Suprapubic skin (tissue), 4 donors: Measurements from ENCODE around the gene CEND1. TPM values are rescaled to one million over a fixed set of nuclear protein-coding genes. Genes with fewer than 3 reads are reported as not detected.

Experiments
- DNase-seq, 2 donors: peaks; one replicate each; pipeline ENCODE4 v3.0.0-alpha.2; 2019; ENCODE audit warnings: low spot score in 2 of 2
- H3K27ac ChIP-seq: fragments of 200-600 bp; sonication (generic); one replicate; pipeline ENCODE4 v1.5.1; 2019
- H3K27me3 ChIP-seq: fragments of 200-600 bp; sonication (generic); one replicate; pipeline ENCODE4 v1.5.1; 2019
- H3K36me3 ChIP-seq: fragments of 200-600 bp; sonication (generic); one replicate; pipeline ENCODE4 v1.5.1; 2019
- H3K4me1 ChIP-seq: fragments of 200-600 bp; sonication (generic); one replicate; pipeline ENCODE4 v1.5.1; 2019
- H3K4me3 ChIP-seq: fragments of 200-600 bp; sonication (generic); one replicate; pipeline ENCODE4 v1.5.1; 2019; ENCODE audit warnings: mild to moderate bottlenecking
- H3K9me3 ChIP-seq: fragments of 200-600 bp; sonication (generic); one replicate; pipeline ENCODE4 v1.5.1; 2019
- EP300 ChIP-seq: sonication (generic); formaldehyde crosslinking; IDR thresholded peaks from one replicate; pipeline ENCODE4 v1.6.1; 2017; ENCODE audit warnings: antibody characterized with exemption
- POLR2A ChIP-seq, 2 donors: fragments of 450-650 bp; IDR thresholded peaks; one replicate each; pipeline ENCODE4 v1.6.1; 2017; ENCODE audit warnings: antibody characterized with exemption in 2 of 2, mild to moderate bottlenecking in 2 of 2, moderate library complexity in 2 of 2
- POLR2AphosphoS5 ChIP-seq, 3 donors: sonication (generic); formaldehyde crosslinking; IDR thresholded peaks; one replicate each; pipeline ENCODE4 v1.6.1; 2017; ENCODE audit warnings: antibody characterized with exemption in 3 of 3
- WGBS: methylation state at CpG from one replicate; pipeline ENCODE4 v1.1.5; 2018; 5-methylcytosine and 5-hydroxymethylcytosine counted together
- total RNA-seq, 4 donors: library from RNA; depleted of rRNA; stranded (reverse); fragments of >200 nt; gene quantifications; one replicate each; pipeline ENCODE4 v1.1.0, GENCODE V29; 2016
- TF ChIP-seq, protein P1 (sequence below), 2 donors: fragments of 200-600 bp in 1 of 2; fragments of 450-650 bp in 1 of 2; sonication (generic) in 1 of 2; IDR thresholded peaks; one replicate each; pipeline ENCODE4 v1.5.1; 2016 to 2019; ENCODE audit warnings: antibody characterized with exemption in 2 of 2, mild to moderate bottlenecking in 1 of 2, moderate library complexity in 1 of 2

CEND1 gene
- total RNA-seq, 4 donors from 2014 or later = not detected

- 36% methylated on average over 11 of the region's 11 CpGs for WGBS
- Histone ChIP-seq H3K4me1 (peaks cover 13% of the 10 kb centered on the region), H3K36me3 (no peaks in the 10 kb centered on the region), H3K9me3 (no peaks in the 10 kb centered on the region), H3K27ac (no peak overlapping the region), H3K4me3 (no peak overlapping the region), H3K27me3 (no peaks in the 10 kb centered on the region)
- no peak for TF ChIP-seq POLR2AphosphoS5 (IDR thresholded peaks at IDR 0.05)
- TF ChIP-seq, protein P1, sequence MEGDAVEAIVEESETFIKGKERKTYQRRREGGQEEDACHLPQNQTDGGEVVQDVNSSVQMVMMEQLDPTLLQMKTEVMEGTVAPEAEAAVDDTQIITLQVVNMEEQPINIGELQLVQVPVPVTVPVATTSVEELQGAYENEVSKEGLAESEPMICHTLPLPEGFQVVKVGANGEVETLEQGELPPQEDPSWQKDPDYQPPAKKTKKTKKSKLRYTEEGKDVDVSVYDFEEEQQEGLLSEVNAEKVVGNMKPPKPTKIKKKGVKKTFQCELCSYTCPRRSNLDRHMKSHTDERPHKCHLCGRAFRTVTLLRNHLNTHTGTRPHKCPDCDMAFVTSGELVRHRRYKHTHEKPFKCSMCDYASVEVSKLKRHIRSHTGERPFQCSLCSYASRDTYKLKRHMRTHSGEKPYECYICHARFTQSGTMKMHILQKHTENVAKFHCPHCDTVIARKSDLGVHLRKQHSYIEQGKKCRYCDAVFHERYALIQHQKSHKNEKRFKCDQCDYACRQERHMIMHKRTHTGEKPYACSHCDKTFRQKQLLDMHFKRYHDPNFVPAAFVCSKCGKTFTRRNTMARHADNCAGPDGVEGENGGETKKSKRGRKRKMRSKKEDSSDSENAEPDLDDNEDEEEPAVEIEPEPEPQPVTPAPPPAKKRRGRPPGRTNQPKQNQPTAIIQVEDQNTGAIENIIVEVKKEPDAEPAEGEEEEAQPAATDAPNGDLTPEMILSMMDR (IDR thresholded peaks at IDR 0.05) = no peak
- no peak for TF ChIP-seq POLR2A (IDR thresholded peaks at IDR 0.05)
- no peak for TF ChIP-seq EP300
- DNase-seq = no peak
Observed at GRCh38 chr11:737366-737765, 52.5 kb downstream of the CEND1 start.

Other genes with a start within 250 kb of the CEND1 start
- 10 to 100 TPM in 1 of 4 donors, 1 to 10 TPM in 3; 6.3 to 17.8 (median 8.7) TPM for gene LMNTD2, start 229.4 kb downstream of the CEND1 start, total RNA-seq
- gene RASSF7, start 229.1 kb downstream of the CEND1 start, total RNA-seq = 100 to 1,000 TPM in 1 of 4 donors, 10 to 100 TPM in 3; 82.6 to 113 (median 87.0) TPM
- 10 to 100 TPM; 27.9 to 55.6 (median 42.0) TPM for gene PHRF1, start 213.6 kb downstream of the CEND1 start, total RNA-seq
- 10 to 100 TPM; 20.9 to 34.0 (median 26.6) TPM for gene IRF7, start 174.1 kb downstream of the CEND1 start, total RNA-seq
- gene CDHR5, start 165.1 kb downstream of the CEND1 start, total RNA-seq = 1 to 10 TPM in 1 of 4 donors, under 1 TPM in 1, not detected in 2; 0.53 to 1.1 TPM
- gene SCT, start 162.9 kb downstream of the CEND1 start, total RNA-seq = not detected
- gene DRD4, start 152.8 kb downstream of the CEND1 start, total RNA-seq = 1 to 10 TPM in 1 of 4 donors, under 1 TPM in 1, not detected in 2; 0.97 to 1.2 TPM
- 10 to 100 TPM; 37.0 to 60.6 (median 43.7) TPM for gene DEAF1, start 94.9 kb downstream of the CEND1 start, total RNA-seq
- gene TMEM80, start 94.3 kb downstream of the CEND1 start, total RNA-seq = 10 to 100 TPM; 31.5 to 53.6 (median 39.1) TPM
- 100 to 1,000 TPM; 107 to 193 (median 140) TPM for gene EPS8L2, start 83.9 kb downstream of the CEND1 start, total RNA-seq
- gene TALDO1, start 42.6 kb downstream of the CEND1 start, total RNA-seq = 100 to 1,000 TPM; 107 to 197 (median 179) TPM
- 10 to 100 TPM; 27.2 to 68.2 (median 46.0) TPM for gene GATD1, start 12.6 kb downstream of the CEND1 start, total RNA-seq
- gene SLC25A22, start 8.2 kb upstream of the CEND1 start, total RNA-seq = 10 to 100 TPM; 11.2 to 14.7 (median 13.7) TPM
- gene PIDD1, start 15.1 kb upstream of the CEND1 start, total RNA-seq = 10 to 100 TPM; 14.1 to 71.9 (median 33.5) TPM
- gene RPLP2, start 19.9 kb upstream of the CEND1 start, total RNA-seq = 1,000 to 10,000 TPM in 2 of 4 donors, 100 to 1,000 TPM in 2; 692 to 1,129 (median 991) TPM
- 100 to 1,000 TPM in 1 of 4 donors, 10 to 100 TPM in 3; 74.9 to 117 (median 85.9) TPM for gene PNPLA2, start 28.8 kb upstream of the CEND1 start, total RNA-seq
- 10 to 100 TPM; 14.0 to 35.5 (median 29.6) TPM for gene CRACR2B, start 37.8 kb upstream of the CEND1 start, total RNA-seq
- gene CD151, start 42.9 kb upstream of the CEND1 start, total RNA-seq = 100 to 1,000 TPM; 108 to 162 (median 150) TPM
- gene POLR2L, start 52.4 kb upstream of the CEND1 start, total RNA-seq = 10 to 100 TPM; 31.1 to 76.4 (median 56.4) TPM
- gene TSPAN4, start 52.8 kb upstream of the CEND1 start, total RNA-seq = 10 to 100 TPM; 47.1 to 78.9 (median 59.7) TPM
- gene CHID1, start 120.7 kb upstream of the CEND1 start, total RNA-seq = 100 to 1,000 TPM in 1 of 4 donors, 10 to 100 TPM in 3; 46.5 to 111 (median 66.2) TPM
- gene AP2A2, start 135.8 kb upstream of the CEND1 start, total RNA-seq = 100 to 1,000 TPM in 2 of 4 donors, 10 to 100 TPM in 2; 45.4 to 107 (median 76.8) TPM
- under 1 TPM in 1 of 4 donors, not detected in 3; 0.04 TPM for gene MUC6, start 246.6 kb upstream of the CEND1 start, total RNA-seq